Psoas muscle (tissue), 8 donors: ENCODE data around the gene ATP6V1F. TPM values are rescaled to one million over a fixed set of nuclear protein-coding genes. Genes with fewer than 3 reads are reported as not detected.

Source experiments
- ATAC-seq, 4 donors: fragments of 200-7000 bp; cut with Tn5 transposase; one replicate each; pipeline ENCODE4 v1.9.1; 2020; ENCODE audit warnings: moderate library complexity in 3 of 4, mild to moderate bottlenecking in 2 of 4
- DNase-seq, 2 donors: peaks; one replicate each; pipeline ENCODE4 v3.0.0-alpha.2; 2020
- H3K27ac ChIP-seq: fragments of 200-600 bp; one replicate; pipeline ENCODE4 v1.8.0; 2022
- H3K27me3 ChIP-seq, 3 donors: fragments of 200-600 bp in 1 of 3; one replicate each; pipeline versions ENCODE4 v1.6.1 to v1.8.0; 2013 to 2022; ENCODE audit warnings: low read length in 2 of 3, mild to moderate bottlenecking in 2 of 3, moderate library complexity in 1 of 3; ENCODE audit not compliant: insufficient read depth in 3 of 3
- H3K36me3 ChIP-seq, 2 donors: fragments of 200-600 bp in 1 of 2; one replicate each; pipeline versions ENCODE4 v1.6.1 to v1.8.0; 2013 to 2022; ENCODE audit warnings: low read depth in 1 of 2, mild to moderate bottlenecking in 1 of 2, moderate library complexity in 1 of 2; ENCODE audit not compliant: insufficient read depth in 1 of 2
- H3K4me1 ChIP-seq: fragments of 200-600 bp; one replicate; pipeline ENCODE4 v1.8.0; 2022
- H3K4me3 ChIP-seq: fragments of 200-600 bp; one replicate; pipeline ENCODE4 v1.8.0; 2022; ENCODE audit warnings: mild to moderate bottlenecking
- H3K9me3 ChIP-seq: fragments of 200-600 bp; one replicate; pipeline ENCODE4 v1.8.0; 2022
- CTCF ChIP-seq: fragments of 200-600 bp; IDR thresholded peaks from one replicate; pipeline ENCODE4 v1.8.0; 2022; ENCODE audit warnings: antibody characterized with exemption
- WGBS, 3 donors: extraction: QIAGEN DNeasy Blood & Tissue Kit; methylation state at CpG; one replicate each; pipeline versions ENCODE4 v1.1.6 to v1.1.7; 2013; 5-methylcytosine and 5-hydroxymethylcytosine counted together
- intact Hi-C, 2 donors: fragments of 100-400 bp; cut with DNase I; formaldehyde crosslinking; loops; one replicate each; pipeline versions ENCODE4 v1.11.0 to v1.14.2; 2022
- polyA plus RNA-seq, 3 donors: library from polyadenylated mRNA; stranded (reverse); fragments of 200-250 nt; gene quantifications; one replicate each; pipeline ENCODE4 v1.2.3, GENCODE V29; 2013
- total RNA-seq, 4 donors: library from RNA; stranded (reverse); fragmentation: NEBNext Ultra II Directional in 2 of 4; extraction: Animal tissue kit (Norgen Biotek cat#: 25700) in 2 of 4; gene quantifications; one replicate each; pipeline versions ENCODE4 v1.2.1 to v1.2.4, GENCODE V29; 2021 to 2023
- donor health status: healthy with polysubstance abuse.
- donor health status: DM: no; HTN: no; CAD: no; lungs with moderate emphysema.
- donor health status: Bipolar disorder and iron deficiency.
- donor health status: healthy.
- donor health status: DM: yes; HTN: yes; CAD: no.
- donor health status: DM: no; HTN: no; CAD: no.
- donor health status: DM: no; HTN: no; CAD: no.
- donor health status: DM: yes; HTN: yes; CAD: no.

Gene ATP6V1F
- total and polyA plus RNA-seq, 7 donors = 103 to 210 (median 143) TPM

GRCh38 chr7:128827971-128828711 is 34.5 kb upstream of the ATP6V1F start:
- H3K27me3 ChIP-seq = no peaks in the 10 kb centered on the region
- H3K27ac ChIP-seq = peak overlapping the region; percentile 100
- peak; percentile 71 to 91 for DNase-seq
- H3K4me1 ChIP-seq = peaks cover 35% of the 10 kb centered on the region
- H3K36me3 ChIP-seq = peaks cover 4 to 22% of the 10 kb centered on the region in 2 donors
- peak; percentile 47 to 65 (median 56) for ATAC-seq
- WGBS, 3 donors = 25 to 35% (median 28%) methylated on average over 10 of the region's 10 CpGs
- H3K4me3 ChIP-seq = peak overlapping the region; percentile 89
- H3K9me3 ChIP-seq = no peaks in the 10 kb centered on the region
- intact Hi-C loops = loop anchor here (5.0 kb wide), 3 partner anchors 36 to 91 kb away; partner anchors contain the start of genes CCDC136 (in 2 of the 2) and CALU (in 1 of the 2)
- no peak for TF ChIP-seq CTCF

GRCh38 chr7:128829391-128830166 is 33.1 kb upstream of the ATP6V1F start:
- ATAC-seq = peak in 3 of 4 donors; percentile 3 to 11 (median 3)
- intact Hi-C loops = loop anchor here (5.0 kb wide), 4 partner anchors 37 to 92 kb away; partner anchors contain the start of genes CCDC136 (in 2 of the 2) and CALU (in 1 of the 2)

GRCh38 chr7:128830231-128831177 is 32.2 kb upstream of the ATP6V1F start, which contains the start of gene FLNC:
TSS of gene FLNC (plus strand) at chr7:128830406. CDS start at chr7:128830638, 232 bp downstream.
- 0 to 2% (median 1%) methylated on average over 76 to 109 of the region's 109 CpGs for WGBS, 3 donors
- DNase-seq (peak; percentile 78 to 91), ATAC-seq (peak; percentile 9 to 26 (median 18))
- Histone ChIP-seq H3K4me1 (peaks cover 45% of the 10 kb centered on the region), H3K27ac (peak within 1 kb of the TSS; percentile 100), H3K4me3 (peak within 1 kb of the TSS; percentile 89), H3K27me3 (no peaks in the 10 kb centered on the region), H3K9me3 (no peaks in the 10 kb centered on the region), H3K36me3 (peaks cover 4 to 46% of the 10 kb centered on the region in 2 donors)
- intact Hi-C loops = loop anchor here in 1 of 2 donors (5.0 kb wide), 1 partner anchor 88 kb away; no protein-coding TSS in a partner anchor
- TF ChIP-seq CTCF = no peak

More at GRCh38 chr7:128829391-128830166, 33.1 kb upstream of the ATP6V1F start:
- H3K9me3 ChIP-seq = no peaks in the 10 kb centered on the region
- peak overlapping the region; percentile 100 for H3K27ac ChIP-seq
- peaks cover 4 to 36% of the 10 kb centered on the region in 2 donors for H3K36me3 ChIP-seq
- peaks cover 39% of the 10 kb centered on the region for H3K4me1 ChIP-seq
- TF ChIP-seq CTCF = no peak
- H3K4me3 ChIP-seq = peak overlapping the region; percentile 89
- peak; percentile 68 to 86 for DNase-seq
- no peaks in the 10 kb centered on the region for H3K27me3 ChIP-seq
- 9 to 14% (median 12%) methylated on average over 12 to 13 of the region's 13 CpGs for WGBS, 3 donors
